ENCODE measurements around the gene EIF4E2. TPM values are rescaled to one million over a fixed set of nuclear protein-coding genes. Genes with fewer than 3 reads are reported as not detected.
A peak's percentile ranks its signal among the peaks of the same experiment; 100 is the strongest.

Gene EIF4E2
- total and polyA plus RNA-seq, 2 donors (not counting 3 experiments of a cell fraction or from before 2014, with no cell fraction given) = 50.0 to 96.5 TPM

DNA sequence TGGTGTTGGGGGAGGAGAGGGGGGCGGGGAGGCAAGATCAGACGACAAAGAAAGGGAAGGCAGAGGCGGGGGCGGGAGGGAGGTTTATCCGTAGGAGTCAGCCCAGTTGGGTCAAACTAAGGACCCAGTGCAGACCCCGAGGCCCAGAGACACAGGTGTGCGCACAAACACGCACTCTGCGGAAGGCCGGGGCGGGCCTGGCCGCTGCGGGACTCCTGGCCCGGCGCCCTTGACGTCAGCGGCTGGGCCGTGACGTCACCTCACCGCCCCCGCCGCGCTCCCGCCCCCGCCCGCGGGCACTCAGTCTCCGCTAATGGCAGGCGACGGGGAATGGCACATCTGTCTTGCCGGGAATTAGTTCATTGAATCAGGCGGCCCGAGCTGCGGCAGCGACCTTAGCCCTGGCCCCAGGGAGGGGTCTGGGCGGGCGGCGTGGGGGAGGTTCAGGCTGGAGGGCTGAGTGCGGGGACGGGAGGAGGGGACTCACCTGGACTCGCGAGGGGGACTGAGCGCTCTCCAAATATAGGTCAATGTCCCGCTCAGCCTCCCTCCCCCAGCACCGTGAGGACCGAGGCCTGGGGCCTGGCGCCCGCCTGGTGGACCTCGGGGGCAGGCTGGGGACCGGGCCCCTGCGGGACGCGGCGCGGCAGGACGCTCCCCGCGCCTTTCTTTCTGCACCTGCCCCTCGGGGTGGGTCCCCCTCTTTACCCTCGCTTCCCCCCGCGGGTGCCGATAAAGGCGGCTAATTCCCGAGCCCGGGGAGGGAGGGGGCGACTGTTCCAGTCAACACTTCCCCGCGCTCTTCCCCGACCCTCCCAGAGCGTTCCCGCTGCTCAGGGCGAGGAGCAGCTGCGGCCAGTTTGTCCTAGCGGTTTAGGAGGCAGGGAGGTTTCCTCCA is 47.3 kb upstream of the EIF4E2 start:
- H2AFZ ChIP-seq (ENCODE audit: low read depth, low read length) = no peak overlapping the region
- H3K9me3 ChIP-seq (replicated peaks; ENCODE audit: control insufficient read depth, insufficient read depth, low read length) = no peaks in the 10 kb centered on the region
- no TSS peak for BruUV-seq (replicated peaks)
- no peaks in the 10 kb centered on the region for H4K20me1 ChIP-seq (replicated peaks; ENCODE audit: control insufficient read depth, extremely low read depth, insufficient read depth, low read length)
- ChIA-PET CTCF (no interaction called here), POLR2A (interaction anchor here (0.6 kb wide), 1 partner anchor 34 kb away, joined by 3 read pairs; no protein-coding TSS in a partner anchor)
- no peak for FAIRE-seq
- no peak overlapping the region for H3K9ac ChIP-seq (replicated peaks; ENCODE audit: extremely low read depth, insufficient read depth, low read length)
- intact Hi-C loops (cut with micrococcal nuclease) = no loop called here
- no peaks in the 10 kb centered on the region for H3K4me1 ChIP-seq (ENCODE audit: control insufficient read depth, extremely low read depth, insufficient read depth, low read length)
- no peak overlapping the region for H3K27ac ChIP-seq (ENCODE audit: insufficient read depth, low read depth, low read length)
- H3K4me2 ChIP-seq (ENCODE audit: insufficient read depth, low read length) = no peak overlapping the region
- dilution Hi-C loops (cut with MboI; ENCODE audit: extremely low pct_ligation_motif_present, low sequenced_read_pairs) = no loop called here
- H3K79me2 ChIP-seq (ENCODE audit: control insufficient read depth, insufficient read depth, low read length) = no peaks in the 10 kb centered on the region
- DNase-seq (ENCODE audit: low read depth, low spot score) = no peak
- H3K27me3 ChIP-seq (ENCODE audit: control insufficient read depth in 2 of 2, insufficient read depth in 2 of 2, low read length in 2 of 2) = peaks cover 35 to 36% of the 10 kb centered on the region in 2 experiments
- no peaks in the 10 kb centered on the region for H3K9me1 ChIP-seq (replicated peaks; ENCODE audit: control insufficient read depth, extremely low read depth, insufficient read depth, low read length)
- TF ChIP-seq EZH2 (IDR thresholded peaks at IDR 0.05; ENCODE audit: borderline replicate concordance, low read depth, low read length, severe bottlenecking) = peak; percentile 99
- TF ChIP-seq GATA2 (IDR thresholded peaks at IDR 0.05; ENCODE audit: insufficient read depth, insufficient read length, low read depth, low read length) = no peak
- no peaks in the 10 kb centered on the region for H3K36me3 ChIP-seq (ENCODE audit: control insufficient read depth in 2 of 2, extremely low read depth in 1 of 2, insufficient read depth in 2 of 2, low read length in 2 of 2)
- peak overlapping the region in 1 of 3 experiments; percentile 3 for H3K4me3 ChIP-seq (replicated peaks in 1 of 3; ENCODE audit: insufficient read depth in 1 of 3, low read depth in 1 of 3, low read length in 3 of 3)

DNA sequence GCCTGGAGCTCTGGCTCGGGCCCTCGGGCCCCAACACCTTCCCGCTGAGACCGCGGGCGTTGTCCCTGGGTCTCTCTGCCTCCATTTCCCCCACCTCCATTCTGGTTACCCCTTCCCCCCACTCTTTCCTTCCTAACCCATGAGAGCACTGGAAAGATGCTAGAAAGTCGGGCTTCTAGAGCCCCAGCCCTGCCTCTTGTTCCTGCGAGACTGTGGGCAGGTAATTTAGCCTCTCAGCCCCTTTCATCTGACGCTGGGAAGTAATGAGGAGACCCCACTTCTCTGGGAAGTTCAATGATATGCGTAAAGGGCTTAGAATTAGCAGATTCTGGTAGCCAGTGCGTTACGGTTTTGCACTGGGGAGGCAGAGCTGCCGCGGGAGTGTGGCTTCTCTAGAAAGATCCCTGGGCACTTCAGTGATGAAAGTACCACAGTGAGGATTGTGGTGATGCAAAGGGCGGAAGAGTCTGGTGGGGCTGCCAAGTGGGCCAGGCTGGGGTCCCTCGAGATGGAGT is 46.6 kb upstream of the EIF4E2 start:
- no peak for TF ChIP-seq GATA2 (IDR thresholded peaks at IDR 0.05; ENCODE audit: insufficient read depth, insufficient read length, low read depth, low read length)
- no peak for TF ChIP-seq FOS (IDR thresholded peaks at IDR 0.05; ENCODE audit: borderline replicate concordance, insufficient read depth, low read length)
- TF ChIP-seq EZH2 (IDR thresholded peaks at IDR 0.05; ENCODE audit: borderline replicate concordance, low read depth, low read length, severe bottlenecking) = peak; percentile 85
- FAIRE-seq = no peak
- Histone ChIP-seq H3K9ac (replicated peaks; ENCODE audit: extremely low read depth, insufficient read depth, low read length) (no peak overlapping the region), H3K4me1 (ENCODE audit: control insufficient read depth, extremely low read depth, insufficient read depth, low read length) (no peaks in the 10 kb centered on the region), H3K4me3 (replicated peaks in 1 of 3; ENCODE audit: insufficient read depth in 1 of 3, low read depth in 1 of 3, low read length in 3 of 3) (no peak overlapping the region), H3K36me3 (ENCODE audit: control insufficient read depth in 2 of 2, extremely low read depth in 1 of 2, insufficient read depth in 2 of 2, low read length in 2 of 2) (no peaks in the 10 kb centered on the region), H3K9me3 (replicated peaks; ENCODE audit: control insufficient read depth, insufficient read depth, low read length) (no peaks in the 10 kb centered on the region), H3K9me1 (replicated peaks; ENCODE audit: control insufficient read depth, extremely low read depth, insufficient read depth, low read length) (no peaks in the 10 kb centered on the region), H3K4me2 (ENCODE audit: insufficient read depth, low read length) (no peak overlapping the region), H3K27me3 (ENCODE audit: control insufficient read depth in 2 of 2, insufficient read depth in 2 of 2, low read length in 2 of 2) (peaks cover 35 to 36% of the 10 kb centered on the region in 2 experiments), H2AFZ (ENCODE audit: low read depth, low read length) (no peak overlapping the region), H3K27ac (ENCODE audit: insufficient read depth, low read depth, low read length) (no peak overlapping the region), H4K20me1 (replicated peaks; ENCODE audit: control insufficient read depth, extremely low read depth, insufficient read depth, low read length) (no peaks in the 10 kb centered on the region), H3K79me2 (ENCODE audit: control insufficient read depth, insufficient read depth, low read length) (no peaks in the 10 kb centered on the region)
- dilution Hi-C loops (cut with MboI; ENCODE audit: extremely low pct_ligation_motif_present, low sequenced_read_pairs) (no loop called here), intact Hi-C loops (cut with micrococcal nuclease) (no loop called here)
- no peak for DNase-seq (ENCODE audit: low read depth, low spot score)
- ChIA-PET POLR2A (no interaction called here), CTCF (no interaction called here)
- no TSS peak for BruUV-seq (replicated peaks)

Data from endothelial cell of umbilical vein (primary cell).